ENCODE results near the gene OR56A3. TPM values are rescaled to one million over a fixed set of nuclear protein-coding genes. Genes with fewer than 3 reads are reported as not detected.

The OR56A3 gene, protein sequence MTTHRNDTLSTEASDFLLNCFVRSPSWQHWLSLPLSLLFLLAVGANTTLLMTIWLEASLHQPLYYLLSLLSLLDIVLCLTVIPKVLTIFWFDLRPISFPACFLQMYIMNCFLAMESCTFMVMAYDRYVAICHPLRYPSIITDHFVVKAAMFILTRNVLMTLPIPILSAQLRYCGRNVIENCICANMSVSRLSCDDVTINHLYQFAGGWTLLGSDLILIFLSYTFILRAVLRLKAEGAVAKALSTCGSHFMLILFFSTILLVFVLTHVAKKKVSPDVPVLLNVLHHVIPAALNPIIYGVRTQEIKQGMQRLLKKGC
- total RNA-seq, result not detected in 2 replicates
- polyA plus RNA-seq, result not detected in 2 replicates

DNA sequence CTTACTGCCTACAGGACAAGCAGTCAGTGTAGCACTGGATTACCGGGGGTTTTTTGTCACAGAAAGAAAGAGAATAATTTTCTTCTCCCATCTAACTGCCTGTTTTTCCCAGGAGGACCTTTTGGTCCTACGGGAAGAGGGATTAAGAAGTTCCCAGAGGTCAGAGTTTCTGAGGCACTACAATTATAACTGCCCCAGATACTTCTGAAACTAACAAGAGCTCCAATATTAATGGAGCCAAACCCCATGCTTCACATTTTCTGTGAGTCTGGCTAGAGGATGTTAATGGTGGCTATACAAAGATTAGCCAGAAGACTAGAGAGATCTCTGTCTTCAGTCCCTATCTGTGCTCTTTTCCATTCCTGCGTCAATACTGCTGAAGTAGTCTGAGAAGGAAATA, at the start of gene OR56A3:
TSS of gene OR56A3 (plus strand) at position 301 of the 400 bp plus-strand sequence. CDS start 5,096 bp downstream, outside the sequence.
- no peak for DNase-seq (ENCODE audit: low read depth in 1 of 2, low spot score in 1 of 2)
- Histone ChIP-seq H3K4me3 (no peak within 1 kb of the TSS), H3K27ac (no peak within 1 kb of the TSS), H3K27me3 (no peaks in the 10 kb centered on the region), H3K36me3 (no peaks in the 10 kb centered on the region), H3K9me3 (ENCODE audit: low read depth) (no peaks in the 10 kb centered on the region), H3K4me1 (ENCODE audit: low read depth) (no peaks in the 10 kb centered on the region)
- TF ChIP-seq, protein P1, sequence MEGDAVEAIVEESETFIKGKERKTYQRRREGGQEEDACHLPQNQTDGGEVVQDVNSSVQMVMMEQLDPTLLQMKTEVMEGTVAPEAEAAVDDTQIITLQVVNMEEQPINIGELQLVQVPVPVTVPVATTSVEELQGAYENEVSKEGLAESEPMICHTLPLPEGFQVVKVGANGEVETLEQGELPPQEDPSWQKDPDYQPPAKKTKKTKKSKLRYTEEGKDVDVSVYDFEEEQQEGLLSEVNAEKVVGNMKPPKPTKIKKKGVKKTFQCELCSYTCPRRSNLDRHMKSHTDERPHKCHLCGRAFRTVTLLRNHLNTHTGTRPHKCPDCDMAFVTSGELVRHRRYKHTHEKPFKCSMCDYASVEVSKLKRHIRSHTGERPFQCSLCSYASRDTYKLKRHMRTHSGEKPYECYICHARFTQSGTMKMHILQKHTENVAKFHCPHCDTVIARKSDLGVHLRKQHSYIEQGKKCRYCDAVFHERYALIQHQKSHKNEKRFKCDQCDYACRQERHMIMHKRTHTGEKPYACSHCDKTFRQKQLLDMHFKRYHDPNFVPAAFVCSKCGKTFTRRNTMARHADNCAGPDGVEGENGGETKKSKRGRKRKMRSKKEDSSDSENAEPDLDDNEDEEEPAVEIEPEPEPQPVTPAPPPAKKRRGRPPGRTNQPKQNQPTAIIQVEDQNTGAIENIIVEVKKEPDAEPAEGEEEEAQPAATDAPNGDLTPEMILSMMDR (IDR thresholded peaks at IDR 0.05; ENCODE audit: low read depth, low read length), result no peak

DNA sequence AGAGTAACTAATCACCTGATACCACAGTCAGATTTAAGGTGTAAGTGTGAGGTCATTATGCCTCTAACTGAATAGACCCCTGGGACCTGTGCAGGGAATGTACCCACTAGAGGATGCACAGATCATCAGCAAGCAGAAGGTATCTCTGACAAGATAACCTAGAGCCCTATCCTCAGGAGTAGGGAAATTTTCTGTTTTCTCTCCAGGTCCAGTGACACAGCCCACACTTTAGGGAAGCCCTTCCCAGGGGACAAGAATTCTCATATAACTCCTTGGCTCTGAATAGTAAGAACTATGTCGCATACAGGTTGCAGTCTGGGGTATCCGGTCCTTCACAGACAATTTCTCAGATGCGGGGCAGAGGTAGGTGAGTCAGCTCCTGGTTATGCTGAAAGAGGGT, 49.1 kb upstream of the OR56A3 start, which contains the start of gene OR52E5:
TSS of gene OR52E5 (plus strand) at position 301 of the 400 bp plus-strand sequence. CDS start 7,569 bp downstream, outside the sequence.
- no peaks in the 10 kb centered on the region for H3K4me1 ChIP-seq (ENCODE audit: low read depth)
- TF ChIP-seq, protein P1 (IDR thresholded peaks at IDR 0.05; ENCODE audit: low read depth, low read length), result no peak
- no peak within 1 kb of the TSS for H3K4me3 ChIP-seq
- H3K27ac ChIP-seq, result no peak within 1 kb of the TSS
- H3K36me3 ChIP-seq, result no peaks in the 10 kb centered on the region
- H3K27me3 ChIP-seq, result no peaks in the 10 kb centered on the region
- H3K9me3 ChIP-seq (ENCODE audit: low read depth), result no peaks in the 10 kb centered on the region
- DNase-seq (ENCODE audit: low read depth in 1 of 2, low spot score in 1 of 2), result no peak

DNA sequence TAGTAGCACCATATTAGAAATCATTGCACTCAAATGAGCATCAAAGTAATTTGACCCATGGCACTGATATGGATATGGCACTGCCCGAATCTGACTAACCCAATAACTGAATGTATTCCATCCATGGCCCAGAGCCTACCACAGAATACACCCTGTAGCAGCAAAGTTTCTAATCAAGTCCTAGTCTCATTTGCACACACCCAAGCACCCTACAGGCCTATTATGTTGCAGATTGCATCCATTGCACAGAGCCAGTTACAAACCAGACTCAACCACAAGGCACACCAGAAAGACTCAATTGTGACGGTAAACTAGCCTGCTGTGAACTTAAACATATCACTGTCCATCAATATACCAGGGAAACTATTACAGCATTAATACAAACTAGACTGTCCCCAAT, 42.5 kb upstream of the OR56A3 start:
- H3K27me3 ChIP-seq, result no peaks in the 10 kb centered on the region
- H3K4me3 ChIP-seq, result no peak overlapping the region
- no peaks in the 10 kb centered on the region for H3K36me3 ChIP-seq
- H3K4me1 ChIP-seq (ENCODE audit: low read depth), result no peaks in the 10 kb centered on the region
- TF ChIP-seq, protein P1 (IDR thresholded peaks at IDR 0.05; ENCODE audit: low read depth, low read length), result no peak
- DNase-seq (ENCODE audit: low read depth in 1 of 2, low spot score in 1 of 2), result no peak
- H3K27ac ChIP-seq, result no peak overlapping the region
- no peaks in the 10 kb centered on the region for H3K9me3 ChIP-seq (ENCODE audit: low read depth)

DNA sequence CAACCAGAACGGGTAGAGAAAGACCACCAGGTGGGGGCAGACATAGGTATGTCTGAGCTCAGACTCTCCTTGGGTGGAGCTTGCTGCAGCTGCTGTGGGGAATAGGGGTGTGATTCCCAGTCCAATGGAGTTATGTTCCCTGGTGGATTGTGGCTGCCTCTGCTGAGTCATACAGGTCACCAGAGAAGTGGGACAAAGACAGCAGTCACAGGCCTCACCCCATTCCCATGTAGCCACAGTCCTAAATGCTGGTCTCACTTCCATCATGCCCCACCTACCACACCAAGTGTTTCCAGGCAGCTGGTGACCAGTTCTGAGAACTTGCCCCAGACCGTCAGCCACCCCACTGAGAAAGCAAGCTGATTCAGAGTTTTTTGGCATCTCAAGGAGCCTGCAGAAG, 31.5 kb upstream of the OR56A3 start:
- no peak for DNase-seq (ENCODE audit: low read depth in 1 of 2, low spot score in 1 of 2)
- Histone ChIP-seq H3K9me3 (ENCODE audit: low read depth) (no peaks in the 10 kb centered on the region), H3K4me3 (no peak overlapping the region), H3K4me1 (ENCODE audit: low read depth) (no peaks in the 10 kb centered on the region), H3K36me3 (no peaks in the 10 kb centered on the region), H3K27me3 (no peaks in the 10 kb centered on the region), H3K27ac (no peak overlapping the region)
- TF ChIP-seq, protein P1 (IDR thresholded peaks at IDR 0.05; ENCODE audit: low read depth, low read length), result no peak

DNA sequence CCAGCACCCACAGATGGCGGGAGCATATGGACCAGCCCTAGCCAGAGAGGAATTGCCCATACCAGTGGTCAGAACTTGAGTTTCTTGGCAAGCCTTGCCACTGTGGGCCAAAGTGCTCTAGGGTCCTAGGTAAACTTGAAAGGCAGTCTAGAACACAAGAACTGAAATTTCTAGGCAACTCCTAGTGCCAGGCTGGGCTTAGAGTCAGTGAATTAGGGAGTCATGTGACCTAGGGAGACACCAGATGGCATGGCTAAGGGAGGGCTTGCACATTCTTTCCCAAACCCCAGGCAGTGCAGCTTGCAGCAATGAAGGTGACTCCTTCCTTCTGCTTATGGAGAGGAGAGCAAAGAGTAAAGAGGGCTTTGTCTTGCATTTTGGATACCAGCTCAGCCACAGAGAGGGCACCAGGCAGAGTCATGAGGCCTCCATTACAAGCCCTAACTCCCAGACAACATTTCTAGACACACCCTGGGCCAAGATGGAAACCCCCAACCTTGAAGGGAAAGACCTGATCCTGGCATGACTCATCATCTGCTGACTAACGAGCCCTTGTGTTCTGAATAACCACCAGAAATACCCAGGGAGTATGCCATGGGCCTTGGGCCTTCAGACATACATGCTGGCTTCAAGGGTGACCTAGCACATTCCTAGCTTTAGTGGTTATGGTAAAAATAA, 19.2 kb upstream of the OR56A3 start:
- no peak for DNase-seq (ENCODE audit: low read depth in 1 of 2, low spot score in 1 of 2)
- no peaks in the 10 kb centered on the region for H3K36me3 ChIP-seq
- H3K4me1 ChIP-seq (ENCODE audit: low read depth), result no peaks in the 10 kb centered on the region
- H3K27ac ChIP-seq, result no peak overlapping the region
- H3K27me3 ChIP-seq, result no peaks in the 10 kb centered on the region
- no peak overlapping the region for H3K4me3 ChIP-seq
- TF ChIP-seq, protein P1 (IDR thresholded peaks at IDR 0.05; ENCODE audit: low read depth, low read length), result no peak
- no peaks in the 10 kb centered on the region for H3K9me3 ChIP-seq (ENCODE audit: low read depth)

Data from cardiac muscle cell (in vitro differentiated cells and primary cell).